Lower leg skin (tissue), 3 donors: Measurements from ENCODE around the gene SLC5A11.

Experiments used
- CTCF ChIP-seq, 3 donors: fragments of 450-650 bp; IDR thresholded peaks; one replicate each; pipeline ENCODE4 v1.5.1; 2016; ENCODE audit warnings: antibody characterized with exemption in 3 of 3, mild to moderate bottlenecking in 3 of 3, moderate library complexity in 2 of 3
- POLR2A ChIP-seq, 2 donors: fragments of 450-650 bp; IDR thresholded peaks; one replicate each; pipeline ENCODE4 v1.6.1; 2016 to 2017; ENCODE audit warnings: antibody characterized with exemption in 2 of 2, mild to moderate bottlenecking in 1 of 2, moderate library complexity in 1 of 2

GRCh38 chr16:24931091-24931490 lies 85.3 kb downstream of the SLC5A11 start:
- TF ChIP-seq CTCF (IDR thresholded peaks at IDR 0.05) (no peak), POLR2A (IDR thresholded peaks at IDR 0.05) (no peak)
